HG02571 (cell line): ENCODE measurements around the gene AGBL2.
A peak's percentile ranks its signal among the peaks of the same experiment; 100 is the strongest.
"Not testable (repeated sequence)": the region's sequence is repeated elsewhere in the genome, so short reads cannot be mapped to it uniquely, and the experiment has no call there.

Experiments
- ATAC-seq: cut with Tn5 transposase; IDR thresholded peaks from one replicate; pipeline ENCODE4 v1.9.1; 2021; ENCODE audit warnings: mild to moderate bottlenecking, moderate library complexity; ENCODE audit not compliant: unreplicated experiment

The AGBL2 gene, protein sequence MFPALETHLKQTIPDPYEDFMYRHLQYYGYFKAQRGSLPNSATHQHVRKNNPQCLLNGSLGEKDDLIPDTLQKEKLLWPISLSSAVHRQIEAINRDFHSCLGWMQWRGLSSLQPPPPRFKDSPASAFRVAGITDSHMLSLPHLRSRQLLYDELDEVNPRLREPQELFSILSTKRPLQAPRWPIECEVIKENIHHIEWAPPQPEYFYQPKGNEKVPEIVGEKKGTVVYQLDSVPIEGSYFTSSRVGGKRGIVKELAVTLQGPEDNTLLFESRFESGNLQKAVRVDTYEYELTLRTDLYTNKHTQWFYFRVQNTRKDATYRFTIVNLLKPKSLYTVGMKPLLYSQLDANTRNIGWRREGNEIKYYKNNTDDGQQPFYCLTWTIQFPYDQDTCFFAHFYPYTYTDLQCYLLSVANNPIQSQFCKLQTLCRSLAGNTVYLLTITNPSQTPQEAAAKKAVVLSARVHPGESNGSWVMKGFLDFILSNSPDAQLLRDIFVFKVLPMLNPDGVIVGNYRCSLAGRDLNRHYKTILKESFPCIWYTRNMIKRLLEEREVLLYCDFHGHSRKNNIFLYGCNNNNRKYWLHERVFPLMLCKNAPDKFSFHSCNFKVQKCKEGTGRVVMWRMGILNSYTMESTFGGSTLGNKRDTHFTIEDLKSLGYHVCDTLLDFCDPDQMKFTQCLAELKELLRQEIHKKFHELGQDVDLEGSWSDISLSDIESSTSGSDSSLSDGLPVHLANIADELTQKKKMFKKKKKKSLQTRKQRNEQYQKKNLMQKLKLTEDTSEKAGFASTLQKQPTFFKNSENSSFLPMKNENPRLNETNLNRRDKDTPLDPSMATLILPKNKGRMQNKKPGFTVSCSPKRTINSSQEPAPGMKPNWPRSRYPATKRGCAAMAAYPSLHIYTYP

GRCh38 chr11:47715082-47715669 is at the start of gene AGBL2:
TSS of gene AGBL2 (minus strand) at chr11:47715369. CDS start at chr11:47714650, 719 bp downstream.
- peak; percentile 99 for ATAC-seq

DNA sequence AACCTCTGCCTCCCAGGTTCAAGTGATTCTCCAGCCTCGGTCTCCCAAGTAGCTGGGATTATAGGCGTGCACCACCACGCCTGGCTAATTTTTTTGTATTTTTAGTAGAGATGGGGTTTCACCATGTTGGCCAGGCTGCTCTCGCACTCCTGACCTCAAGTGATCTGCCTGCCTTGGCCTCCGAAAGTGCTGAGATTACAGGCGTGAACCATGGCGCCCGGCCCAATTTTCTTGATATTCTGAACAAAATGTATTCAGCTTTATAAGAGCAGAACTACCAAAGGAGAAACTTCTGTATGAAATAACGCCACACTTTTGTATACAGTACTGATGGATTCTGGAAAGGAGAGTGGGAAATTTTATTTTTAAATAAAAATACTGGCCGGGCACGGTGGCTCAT is 44.1 kb upstream of the AGBL2 start:
- not testable (repeated sequence) for ATAC-seq

- ATAC-seq: no peak
These were observed 41.0 kb upstream of the AGBL2 start for GRCh38 chr11:47756208-47756607.

GRCh38 chr11:47750725-47751124 is 35.6 kb upstream of the AGBL2 start:
- no peak for ATAC-seq

DNA sequence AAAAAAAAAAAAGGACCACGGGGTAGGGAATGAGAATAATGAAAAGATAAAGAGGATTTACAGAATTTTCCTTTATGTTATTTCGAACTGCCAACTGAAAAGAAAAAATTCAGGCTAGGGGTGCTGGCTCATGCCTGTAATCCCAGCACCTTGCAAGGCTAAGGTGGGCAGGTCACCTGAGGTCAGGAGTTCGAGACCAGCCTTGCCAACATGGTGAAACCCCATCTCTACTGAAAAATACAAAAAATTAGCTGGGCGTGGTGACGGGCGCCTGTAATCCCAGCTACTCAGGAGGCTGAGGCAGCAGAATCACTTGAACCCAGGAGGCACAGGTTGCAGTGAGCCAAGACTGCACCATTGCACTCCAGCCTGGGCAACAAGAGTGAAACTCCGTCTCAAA is 27.3 kb upstream of the AGBL2 start:
- ATAC-seq: not testable (repeated sequence)

GRCh38 chr11:47737817-47738216 is 22.6 kb upstream of the AGBL2 start:
- not testable (repeated sequence) for ATAC-seq

GRCh38 chr11:47732271-47732670 is 17.1 kb upstream of the AGBL2 start:
- ATAC-seq: no peak

DNA sequence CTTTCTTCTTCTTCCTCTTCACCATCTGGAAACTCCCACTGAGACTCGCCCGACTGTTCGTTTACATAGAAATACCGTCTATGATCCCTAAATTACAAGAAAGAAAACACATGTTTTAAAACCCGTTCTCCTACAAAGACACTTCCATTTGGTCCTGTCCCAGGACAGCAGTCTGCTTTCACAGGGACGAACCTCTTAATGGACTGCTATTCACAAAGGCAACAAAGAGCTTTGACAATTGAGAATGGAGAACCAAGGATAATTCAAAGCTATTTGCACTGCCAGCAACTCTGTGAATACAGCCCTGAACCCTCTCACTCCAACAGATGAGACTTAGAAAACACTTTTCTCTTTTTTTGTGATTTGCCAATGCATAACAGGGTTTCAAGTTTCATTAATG is 16.3 kb upstream of the AGBL2 start:
- ATAC-seq: no peak

DNA sequence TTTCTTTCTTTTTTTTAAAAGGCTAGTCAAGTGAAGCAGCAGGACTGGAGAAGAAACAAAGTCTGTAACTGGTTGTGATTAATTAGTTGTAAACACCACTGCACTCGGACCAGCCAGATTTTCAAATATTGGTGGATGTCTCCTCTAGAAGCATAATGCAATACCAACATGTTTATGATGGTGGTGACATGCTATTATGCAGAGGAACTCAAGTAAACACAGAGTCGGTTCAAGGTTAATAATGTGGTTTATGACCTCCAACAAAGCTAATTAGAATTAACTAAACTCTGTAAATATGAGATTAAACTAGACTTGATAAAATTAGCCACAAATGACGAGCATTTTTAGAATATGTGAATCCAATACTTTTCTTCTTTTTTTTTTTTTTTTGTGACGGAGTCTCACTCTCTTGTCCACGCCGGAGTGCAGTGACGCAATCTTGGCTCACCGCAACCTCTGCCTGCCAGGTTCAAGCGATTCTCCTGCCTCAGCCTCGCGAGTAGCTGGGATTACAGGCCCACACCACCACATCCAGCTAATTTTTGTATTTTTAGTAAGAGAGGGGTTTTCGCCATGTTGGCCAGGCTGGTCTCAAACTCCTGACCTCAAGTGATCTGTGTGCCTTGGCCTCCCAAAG is 11.8 kb upstream of the AGBL2 start:
- no peak for ATAC-seq

DNA sequence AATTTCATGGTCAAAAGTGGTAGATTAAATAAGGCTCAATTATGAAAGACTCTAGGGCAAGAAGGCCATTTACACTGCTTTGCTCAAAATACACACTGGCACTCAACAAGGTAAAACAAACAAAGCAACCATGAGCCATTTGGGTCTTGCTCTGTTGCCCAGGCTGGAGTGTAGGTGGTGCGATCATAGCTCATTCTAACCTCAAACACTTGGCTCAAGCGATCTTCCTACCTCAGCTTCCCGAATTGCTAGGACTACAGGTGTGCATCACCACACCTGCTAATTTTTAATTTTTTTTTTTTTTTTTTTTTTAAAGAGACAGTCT is 10.9 kb upstream of the AGBL2 start:
- ATAC-seq: no peak

GRCh38 chr11:47725442-47726117 is 10.4 kb upstream of the AGBL2 start:
- no peak for ATAC-seq

- no peak for ATAC-seq
These were observed 9.0 kb upstream of the AGBL2 start for GRCh38 chr11:47724041-47724729.

DNA sequence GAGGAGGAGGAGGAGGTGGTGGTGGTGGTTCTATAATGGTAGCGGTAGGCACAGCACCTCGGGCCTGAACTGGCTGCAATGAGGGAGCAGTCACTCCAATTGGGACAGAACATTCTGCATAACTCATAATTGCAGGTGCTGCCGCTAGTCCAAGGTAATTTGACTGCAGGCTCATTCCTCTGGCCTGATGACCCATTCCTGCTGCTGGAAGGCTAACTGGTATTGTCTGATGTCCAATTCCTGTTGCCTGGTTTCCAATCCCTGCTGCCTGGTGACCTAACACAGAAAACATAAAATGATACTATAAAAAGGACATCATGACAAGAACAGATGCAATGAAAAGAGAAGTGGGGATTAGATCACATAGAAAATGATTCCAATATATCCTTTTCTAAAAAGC is 7.9 kb upstream of the AGBL2 start:
- ATAC-seq: no peak

DNA sequence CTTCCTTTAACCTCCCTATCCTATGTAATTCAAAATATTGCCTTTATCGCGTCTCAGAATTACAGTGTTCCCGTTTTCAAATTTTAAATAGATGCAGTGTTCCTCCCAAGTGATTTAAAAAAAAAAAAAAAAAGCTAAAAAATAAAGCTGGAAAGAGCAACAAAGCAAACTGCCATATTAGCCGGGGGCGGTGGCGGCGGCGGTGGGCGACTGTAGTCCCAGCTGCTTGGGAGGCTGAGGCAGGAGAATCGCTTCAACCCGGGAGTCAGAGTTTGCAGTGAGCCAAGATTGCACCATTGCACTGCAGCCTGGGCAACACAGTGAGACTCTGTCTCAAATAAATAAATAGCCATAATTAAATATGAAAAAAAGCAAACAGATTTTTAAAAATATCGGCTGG is 5.5 kb upstream of the AGBL2 start:
- ATAC-seq: no peak

DNA sequence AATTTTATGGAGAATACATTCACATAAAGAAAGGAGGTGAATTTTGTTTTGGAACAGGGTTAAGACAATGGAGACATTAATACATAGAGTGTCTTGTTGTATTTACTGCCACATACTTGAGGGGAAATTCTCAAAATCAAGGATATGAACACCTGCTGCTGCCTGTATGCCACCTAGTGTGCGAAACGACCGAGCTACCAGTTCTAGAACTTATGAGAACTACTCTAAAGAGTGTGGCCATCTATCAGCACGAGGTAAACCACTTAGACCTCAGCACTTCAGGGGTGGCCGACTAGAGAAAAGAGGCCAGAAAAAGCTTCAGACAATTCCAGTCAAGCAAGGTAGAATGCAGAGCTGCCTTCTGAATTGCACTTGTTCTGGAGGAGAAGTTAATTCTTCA is 1.5 kb upstream of the AGBL2 start:
- no peak for ATAC-seq

- no peak for ATAC-seq
These were observed 551 bp downstream of the AGBL2 start for GRCh38 chr11:47714554-47715081.

DNA sequence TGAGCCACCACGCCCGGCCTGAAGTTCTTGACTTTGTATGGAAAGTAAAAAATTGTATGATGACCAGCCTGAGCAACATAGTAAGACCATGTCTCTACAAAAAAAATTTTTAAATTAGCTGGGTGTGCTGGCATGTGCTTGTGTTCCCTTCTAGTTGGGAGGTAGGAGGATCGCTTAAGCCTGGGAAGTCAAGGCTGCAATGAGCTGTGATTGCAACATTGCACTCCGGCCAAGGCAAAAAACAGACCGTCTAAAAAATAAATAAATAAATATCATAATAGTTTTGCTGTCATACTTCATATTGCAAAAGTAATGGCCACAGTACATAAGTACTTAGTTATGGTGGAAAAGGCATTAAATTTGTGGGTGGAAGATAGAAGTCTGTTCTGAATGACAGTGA is 3.4 kb downstream of the AGBL2 start:
- no peak for ATAC-seq

DNA sequence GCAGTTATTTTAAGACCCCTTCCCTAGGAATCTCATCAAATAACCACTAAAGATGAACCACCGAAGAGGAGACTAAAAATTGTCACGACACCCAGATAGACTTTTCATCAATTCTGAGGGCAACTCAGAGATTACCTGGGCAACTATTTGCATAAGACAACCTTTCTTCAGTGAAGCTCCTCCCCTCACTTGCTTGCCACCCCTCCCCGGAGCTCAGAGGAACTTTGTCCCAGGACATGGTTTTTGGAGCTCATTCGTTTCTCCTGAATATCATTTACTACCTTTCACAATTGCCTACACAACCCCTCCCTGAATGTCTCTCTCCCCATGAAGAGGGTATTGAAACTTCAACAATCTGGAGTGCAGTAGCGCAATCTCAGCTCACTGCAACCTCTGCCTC is 3.9 kb downstream of the AGBL2 start:
- ATAC-seq: no peak

DNA sequence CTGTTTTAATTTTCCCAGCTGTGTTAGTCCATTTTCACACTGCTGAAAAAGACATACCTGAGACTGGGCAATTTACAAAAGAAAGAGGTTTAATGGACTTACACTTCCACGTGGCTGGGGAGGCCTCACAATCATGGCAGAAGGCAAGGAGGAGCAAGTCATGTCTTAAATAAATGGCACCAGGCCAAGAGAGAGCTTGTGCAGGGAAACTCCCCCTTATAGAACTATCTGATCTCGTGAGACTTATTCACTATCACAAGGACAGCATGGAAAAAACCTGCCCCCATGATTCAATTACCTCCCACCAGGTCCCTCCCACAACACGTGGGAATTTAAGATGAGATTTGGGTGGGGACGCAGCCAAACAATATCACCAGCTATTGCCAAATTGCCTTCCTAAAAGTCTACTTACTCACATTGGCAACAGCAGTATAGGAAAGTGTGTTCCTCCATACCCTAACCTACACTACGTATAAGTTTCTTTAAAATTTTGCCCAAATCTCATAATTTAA is 7.8 kb downstream of the AGBL2 start:
- not testable (repeated sequence) for ATAC-seq

GRCh38 chr11:47705721-47706120 is 9.4 kb downstream of the AGBL2 start:
- ATAC-seq: no peak
